Subcutaneous abdominal adipose tissue (tissue), 5 donors: ENCODE results near the gene MROH9.

Experiments used
- H3K27ac ChIP-seq: one replicate; pipeline ENCODE4 v1.7.0; 2013; ENCODE audit warnings: low read depth, mild to moderate bottlenecking, inconsistent platforms, low read length, moderate library complexity
- H3K27me3 ChIP-seq, 5 donors: one replicate each; pipeline ENCODE4 v1.7.0; 2013; ENCODE audit warnings: low read length in 5 of 5, inconsistent platforms in 1 of 5; ENCODE audit not compliant: control insufficient read depth in 5 of 5, insufficient read depth in 4 of 5
- H3K36me3 ChIP-seq, 5 donors: one replicate each; pipeline ENCODE4 v1.7.0; 2013; ENCODE audit warnings: low read length in 5 of 5; ENCODE audit not compliant: control insufficient read depth in 5 of 5, insufficient read depth in 5 of 5
- H3K4me1 ChIP-seq, 5 donors: one replicate each; pipeline ENCODE4 v1.7.0; 2013; ENCODE audit warnings: low read length in 5 of 5, mild to moderate bottlenecking in 3 of 5, moderate library complexity in 1 of 5; ENCODE audit not compliant: control insufficient read depth in 5 of 5, insufficient read depth in 5 of 5
- H3K4me3 ChIP-seq, 5 donors: one replicate each; pipeline ENCODE4 v1.7.0; 2013; ENCODE audit warnings: low read length in 5 of 5, low read depth in 1 of 5
- H3K9ac ChIP-seq, 5 donors: one replicate each; pipeline ENCODE4 v1.7.0; 2013; ENCODE audit warnings: low read length in 5 of 5, mild to moderate bottlenecking in 4 of 5, moderate library complexity in 3 of 5
- H3K9me3 ChIP-seq, 5 donors: one replicate each; pipeline ENCODE4 v1.7.0; 2013; ENCODE audit warnings: low read length in 5 of 5; ENCODE audit not compliant: control insufficient read depth in 5 of 5
- donor health status: healthy.
- donor health status: healthy.
- donor health status: healthy.
- donor health status: healthy.
- donor health status: healthy.

MROH9 gene

DNA sequence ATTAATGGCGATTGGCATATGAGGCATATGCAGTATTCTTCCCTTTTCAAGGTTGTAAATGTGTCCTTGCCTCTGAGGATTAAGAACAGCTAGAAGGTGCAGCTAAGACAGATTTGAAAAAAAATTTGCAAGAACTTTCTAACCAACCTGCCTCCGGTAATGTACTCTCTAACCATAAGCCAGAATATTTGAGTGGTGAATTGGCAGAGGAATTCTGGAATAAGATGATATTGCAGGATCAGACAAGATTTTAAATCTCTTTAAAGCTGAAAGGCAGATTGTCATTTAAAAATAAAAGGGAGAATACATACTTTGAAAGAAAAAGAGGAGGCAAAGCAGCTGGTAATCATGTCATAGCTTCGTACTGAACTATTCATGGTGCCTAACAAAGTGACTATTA lies 29.2 kb downstream of the MROH9 start:
- no peaks in the 10 kb centered on the region for H3K27me3 ChIP-seq
- no peak overlapping the region for H3K27ac ChIP-seq
- no peaks in the 10 kb centered on the region for H3K9me3 ChIP-seq
- no peaks in the 10 kb centered on the region for H3K36me3 ChIP-seq
- H3K4me3 ChIP-seq: no peak overlapping the region
- H3K9ac ChIP-seq: no peak overlapping the region
- no peaks in the 10 kb centered on the region for H3K4me1 ChIP-seq

DNA sequence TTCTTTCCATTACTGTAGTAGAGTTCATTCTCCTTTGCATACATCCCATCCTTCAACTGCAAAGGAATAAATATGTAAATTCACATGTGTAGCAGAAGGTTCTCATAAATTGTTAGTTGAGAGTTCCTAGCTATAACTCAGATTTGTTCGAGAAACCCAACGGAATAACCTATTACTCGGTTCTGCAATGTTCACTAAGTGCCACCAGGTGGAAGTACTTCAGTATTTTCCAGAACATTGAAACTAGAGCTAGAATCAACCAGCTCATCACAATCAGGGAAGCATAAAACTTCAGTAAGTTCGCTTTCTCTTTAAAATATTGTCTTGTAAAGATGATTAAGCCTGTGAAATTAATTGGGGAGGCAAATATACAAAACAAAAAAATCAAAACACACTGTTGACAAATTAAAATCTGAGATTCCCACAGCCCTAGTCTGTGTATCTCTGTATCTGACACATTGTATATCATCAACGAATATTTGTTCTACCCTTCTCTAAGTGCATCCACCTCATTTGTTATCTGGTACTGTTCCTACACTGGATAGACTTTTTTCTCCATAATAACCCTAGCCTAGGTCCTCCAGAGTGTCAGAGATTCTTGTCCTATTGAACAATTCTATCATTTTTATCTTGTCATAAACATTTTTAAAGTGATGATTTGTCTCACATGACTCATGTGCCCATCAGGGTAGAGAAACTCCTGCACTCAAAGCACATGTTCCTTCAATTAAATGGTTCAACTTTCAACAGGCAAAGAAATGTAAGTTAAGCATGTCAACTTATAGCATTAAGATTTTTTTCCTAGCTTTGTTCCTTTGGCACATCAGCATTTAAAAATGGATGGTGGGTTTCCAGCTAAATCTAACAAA lies 31.9 kb downstream of the MROH9 start:
- Histone ChIP-seq H3K4me1 (no peaks in the 10 kb centered on the region), H3K4me3 (no peak overlapping the region), H3K9ac (no peak overlapping the region), H3K27me3 (no peaks in the 10 kb centered on the region), H3K27ac (no peak overlapping the region), H3K36me3 (no peaks in the 10 kb centered on the region), H3K9me3 (no peaks in the 10 kb centered on the region)

DNA sequence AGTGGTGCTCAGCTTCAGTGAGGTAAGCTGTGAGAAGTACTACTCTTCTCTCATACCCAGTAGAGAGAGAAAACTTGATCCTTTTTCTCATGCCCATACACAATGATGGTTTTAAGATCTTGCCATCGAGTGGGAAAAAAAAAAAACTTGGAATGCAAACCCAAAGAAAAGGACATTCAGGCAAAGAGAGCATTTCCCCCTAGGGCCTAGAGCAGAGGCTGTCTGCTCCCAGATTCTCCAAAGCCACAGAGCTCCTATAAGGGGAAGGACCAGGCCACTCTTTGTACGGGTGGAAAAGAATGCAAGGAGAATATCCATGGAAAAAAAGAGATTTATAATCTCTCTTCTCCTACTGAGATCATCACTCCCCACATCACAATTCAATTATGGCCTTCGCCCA lies 34.9 kb downstream of the MROH9 start:
- Histone ChIP-seq H3K4me1 (no peaks in the 10 kb centered on the region), H3K4me3 (no peak overlapping the region), H3K36me3 (no peaks in the 10 kb centered on the region), H3K9ac (no peak overlapping the region), H3K27me3 (no peaks in the 10 kb centered on the region), H3K27ac (no peak overlapping the region), H3K9me3 (peaks cover 0 to under 1% (median 0%) of the 10 kb centered on the region in 5 donors)

DNA sequence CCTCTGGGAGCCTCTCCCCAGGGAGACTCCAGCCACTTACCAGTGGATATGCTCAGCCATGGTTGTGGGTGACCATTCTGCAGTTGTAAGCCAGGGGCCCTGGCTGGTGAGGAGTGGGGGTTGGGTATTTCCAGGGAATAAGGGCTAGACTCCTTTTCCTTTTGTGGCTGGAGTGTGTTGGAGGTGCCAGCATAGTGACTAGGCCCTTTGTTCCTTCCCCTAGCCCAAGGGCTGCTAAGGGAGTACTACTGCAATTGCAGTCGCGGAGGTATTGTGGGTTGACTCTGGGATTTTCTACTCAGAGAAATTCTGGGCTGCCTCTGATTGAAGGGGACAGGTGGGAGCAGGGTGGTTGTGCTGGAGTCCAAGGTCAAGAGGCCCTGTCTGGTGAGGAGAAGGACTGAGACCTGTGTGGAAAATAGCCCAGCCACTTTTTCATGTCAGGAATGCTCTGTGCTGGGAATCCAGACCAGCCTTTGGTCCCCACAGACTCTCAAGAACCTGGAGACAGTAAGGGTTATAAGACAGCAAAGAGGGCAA lies 43.1 kb downstream of the MROH9 start:
- Histone ChIP-seq H3K9ac (no peak overlapping the region), H3K27ac (no peak overlapping the region), H3K36me3 (no peaks in the 10 kb centered on the region), H3K4me3 (no peak overlapping the region), H3K27me3 (no peaks in the 10 kb centered on the region), H3K9me3 (peaks cover 0 to 9% (median 0%) of the 10 kb centered on the region in 5 donors), H3K4me1 (no peaks in the 10 kb centered on the region)

DNA sequence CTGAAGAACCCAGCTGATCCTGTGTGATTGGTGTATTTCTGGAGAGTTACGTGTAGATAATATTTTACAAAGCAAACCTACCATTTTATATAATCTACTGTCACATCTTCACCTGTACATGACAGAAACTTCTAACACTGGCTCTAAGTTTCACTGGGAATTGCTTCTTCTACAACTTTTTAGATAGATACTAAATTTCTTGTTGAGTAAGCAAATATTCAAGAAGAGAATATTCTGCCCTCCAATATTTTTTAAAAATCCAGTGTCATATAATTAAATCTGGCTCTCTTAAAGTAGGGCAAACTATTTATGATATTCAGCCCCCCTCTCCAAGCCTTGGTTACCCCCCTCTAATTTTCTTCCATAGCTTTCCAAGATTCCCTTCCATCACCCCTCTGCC lies 50.1 kb downstream of the MROH9 start:
- peaks cover 0 to 4% (median 0%) of the 10 kb centered on the region in 5 donors for H3K9me3 ChIP-seq
- no peaks in the 10 kb centered on the region for H3K36me3 ChIP-seq
- no peak overlapping the region for H3K9ac ChIP-seq
- no peaks in the 10 kb centered on the region for H3K27me3 ChIP-seq
- no peaks in the 10 kb centered on the region for H3K4me1 ChIP-seq
- H3K4me3 ChIP-seq: no peak overlapping the region
- H3K27ac ChIP-seq: no peak overlapping the region

DNA sequence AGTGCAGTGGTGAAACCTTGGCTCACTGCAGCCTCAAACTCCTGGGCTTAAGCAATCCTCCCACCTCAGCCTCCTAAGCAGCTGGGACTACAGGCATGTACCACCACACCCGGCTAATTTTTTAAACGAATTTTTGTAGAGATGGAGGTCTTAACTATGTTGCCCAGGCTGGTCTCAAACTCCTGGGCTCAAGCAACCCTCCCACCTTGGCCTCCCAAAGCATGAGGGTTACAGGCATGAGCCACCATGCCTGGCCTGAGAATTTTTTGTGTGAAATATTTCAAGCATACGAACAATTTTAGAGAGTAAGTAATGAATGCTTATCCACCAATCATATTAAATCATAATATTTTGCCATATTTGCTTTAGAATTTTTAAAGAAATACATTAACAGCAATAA lies 51.6 kb downstream of the MROH9 start:
- no peak overlapping the region for H3K4me3 ChIP-seq
- H3K4me1 ChIP-seq: no peaks in the 10 kb centered on the region
- no peaks in the 10 kb centered on the region for H3K36me3 ChIP-seq
- no peak overlapping the region for H3K27ac ChIP-seq
- H3K9ac ChIP-seq: no peak overlapping the region
- no peaks in the 10 kb centered on the region for H3K27me3 ChIP-seq
- H3K9me3 ChIP-seq: no peaks in the 10 kb centered on the region

DNA sequence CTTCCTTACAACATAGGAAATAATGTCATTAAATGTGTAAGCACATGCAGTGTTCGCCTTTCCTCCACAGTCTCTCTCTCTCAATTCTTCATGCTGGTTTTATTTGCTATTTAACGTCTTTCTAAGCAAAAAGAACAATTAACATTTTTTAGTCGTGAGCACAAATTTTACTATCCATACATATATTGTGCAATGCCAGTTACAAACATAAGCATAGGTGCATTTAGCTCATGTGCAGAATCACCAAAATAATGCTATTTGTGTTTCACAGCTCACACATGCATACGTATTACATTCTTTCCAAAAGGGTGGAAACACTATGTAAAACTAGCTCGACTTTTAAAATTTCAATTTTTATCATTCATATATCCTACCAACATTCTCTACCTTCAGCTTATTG lies 52.1 kb downstream of the MROH9 start:
- Histone ChIP-seq H3K27me3 (no peaks in the 10 kb centered on the region), H3K9me3 (no peaks in the 10 kb centered on the region), H3K9ac (no peak overlapping the region), H3K4me1 (no peaks in the 10 kb centered on the region), H3K4me3 (no peak overlapping the region), H3K36me3 (no peaks in the 10 kb centered on the region), H3K27ac (no peak overlapping the region)

DNA sequence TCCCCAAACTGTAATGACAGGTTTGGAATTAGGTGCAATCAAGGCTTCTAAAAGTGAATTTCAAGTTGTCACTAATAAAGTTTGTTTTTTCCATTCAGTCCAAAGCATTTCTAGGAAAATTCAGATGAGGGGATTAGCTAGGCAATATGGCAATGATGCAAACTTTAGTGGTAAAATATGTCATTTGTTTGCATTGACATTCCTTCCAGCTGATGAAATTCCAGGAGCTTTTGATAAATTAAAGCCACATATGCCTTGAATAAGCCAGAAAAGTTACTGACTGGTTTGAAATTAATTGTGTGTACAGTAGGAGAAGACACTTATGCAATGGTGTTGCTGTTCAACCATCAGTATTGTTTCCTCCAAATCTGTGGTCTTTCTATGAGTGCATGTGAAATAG lies 57.8 kb downstream of the MROH9 start:
- Histone ChIP-seq H3K4me3 (no peak overlapping the region), H3K36me3 (no peaks in the 10 kb centered on the region), H3K4me1 (no peaks in the 10 kb centered on the region), H3K9me3 (no peaks in the 10 kb centered on the region), H3K27ac (no peak overlapping the region), H3K27me3 (no peaks in the 10 kb centered on the region), H3K9ac (no peak overlapping the region)

DNA sequence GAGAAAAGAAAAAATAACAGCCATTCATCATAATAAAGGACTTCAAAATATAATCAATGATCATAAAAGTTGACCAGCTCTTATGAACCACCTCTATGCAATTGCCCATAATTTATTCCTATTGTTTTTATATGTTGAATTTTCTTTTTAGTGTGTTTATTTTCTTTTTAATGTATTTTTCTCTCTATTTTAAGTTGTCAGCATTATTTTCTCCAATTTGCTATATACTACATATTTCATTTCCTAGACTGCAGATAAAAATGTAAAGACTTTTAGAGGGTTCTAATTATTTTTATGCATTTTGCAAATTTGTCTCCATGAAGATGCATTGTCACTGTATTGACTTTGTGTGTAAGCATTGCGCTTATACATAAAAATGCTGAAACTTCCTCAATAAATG lies 58.4 kb downstream of the MROH9 start:
- no peaks in the 10 kb centered on the region for H3K36me3 ChIP-seq
- H3K27ac ChIP-seq: no peak overlapping the region
- H3K9ac ChIP-seq: no peak overlapping the region
- no peaks in the 10 kb centered on the region for H3K4me1 ChIP-seq
- H3K9me3 ChIP-seq: no peaks in the 10 kb centered on the region
- H3K4me3 ChIP-seq: no peak overlapping the region
- H3K27me3 ChIP-seq: no peaks in the 10 kb centered on the region

DNA sequence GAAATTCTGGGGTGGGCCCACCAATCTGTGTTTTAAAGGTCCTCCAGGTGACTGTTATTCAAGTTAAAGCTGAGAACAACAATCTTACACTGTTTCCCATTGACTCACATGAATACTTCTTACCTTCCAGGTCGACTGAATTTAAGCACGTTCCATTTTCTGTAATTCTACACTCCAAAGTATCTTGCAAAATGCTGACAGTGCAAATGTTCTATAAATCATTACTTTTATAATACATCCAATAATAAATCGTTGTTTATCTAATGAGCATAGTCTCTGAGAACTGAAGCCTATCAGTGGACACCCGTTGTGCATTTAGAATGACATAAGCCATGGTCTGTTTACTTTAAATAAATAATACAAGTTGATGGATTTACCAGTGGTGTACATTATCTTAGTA lies 79.5 kb downstream of the MROH9 start:
- Histone ChIP-seq H3K9me3 (no peaks in the 10 kb centered on the region), H3K36me3 (no peaks in the 10 kb centered on the region), H3K9ac (no peak overlapping the region), H3K4me1 (no peaks in the 10 kb centered on the region), H3K4me3 (no peak overlapping the region), H3K27ac (no peak overlapping the region), H3K27me3 (no peaks in the 10 kb centered on the region)
